Esophagus squamous epithelium (tissue), 5 donors: ENCODE measurements around the gene FHOD3. TPM values are rescaled to one million over a fixed set of nuclear protein-coding genes. Genes with fewer than 3 reads are reported as not detected.
A peak's percentile ranks its signal among the peaks of the same experiment; 100 is the strongest.

Experiments used
- DNase-seq: peaks from one replicate; lab custom pipeline; 2025; lab: John Stamatoyannopoulos, UW
- H3K27ac ChIP-seq, 4 donors: fragments of 200-600 bp; sonication (generic); one replicate each; pipeline ENCODE4 v1.5.1; 2016 to 2019; ENCODE audit warnings: mild to moderate bottlenecking in 1 of 4
- H3K27me3 ChIP-seq, 4 donors: fragments of 200-600 bp; sonication (generic); 1 replicate in 3 of 4; 2 replicates in 1 of 4; pipeline versions ENCODE4 v1.5.1 to v1.6.0; 2017 to 2021; ENCODE audit warnings: antibody characterized with exemption in 1 of 4
- H3K36me3 ChIP-seq, 3 donors: fragments of 200-600 bp; sonication (generic); one replicate each; pipeline ENCODE4 v1.5.1; 2016 to 2019
- H3K4me1 ChIP-seq, 3 donors: fragments of 200-600 bp; sonication (generic); one replicate each; pipeline ENCODE4 v1.5.1; 2017 to 2019
- H3K4me3 ChIP-seq, 4 donors: fragments of 200-600 bp; sonication (generic); 1 replicate in 3 of 4; 2 replicates in 1 of 4; pipeline ENCODE4 v1.5.1; 2016 to 2019; ENCODE audit warnings: mild to moderate bottlenecking in 2 of 4, moderate library complexity in 1 of 4
- H3K9me3 ChIP-seq, 3 donors: fragments of 200-600 bp; sonication (generic); one replicate each; pipeline ENCODE4 v1.5.1; 2016 to 2019
- CTCF ChIP-seq, 6 experiments: fragments of 450-650 bp in 4 of 6; fragments of 200-600 bp in 2 of 6; sonication (generic) in 2 of 6; IDR thresholded peaks; one replicate each; pipeline ENCODE4 v1.5.1; 2016 to 2019; ENCODE audit warnings: antibody characterized with exemption in 6 of 6, mild to moderate bottlenecking in 4 of 6, moderate library complexity in 4 of 6
- POLR2A ChIP-seq, 4 donors: fragments of 450-650 bp; IDR thresholded peaks; one replicate each; pipeline ENCODE4 v1.6.1; 2017; ENCODE audit warnings: antibody characterized with exemption in 4 of 4, mild to moderate bottlenecking in 4 of 4, moderate library complexity in 3 of 4
- WGBS, 2 donors: methylation state at CpG; one replicate each; pipeline ENCODE4 v1.1.5; 2018; 5-methylcytosine and 5-hydroxymethylcytosine counted together
- intact Hi-C: fragments of 100-400 bp; cut with DNase I; formaldehyde crosslinking; loops from one replicate; pipeline ENCODE4 v1.15.0; 2022
- total RNA-seq, 4 donors: library from RNA; depleted of rRNA; stranded (reverse); fragments of >200 nt; gene quantifications; one replicate each; pipeline ENCODE4 v1.1.0, GENCODE V29; 2016
- donor health status: DM: yes; HTN: yes; CAD: no.

The FHOD3 gene
- total RNA-seq, 4 donors from 2014 or later, result 3.1 to 29.6 (median 5.7) TPM

GRCh38 chr18:36692921-36693332, 395.4 kb downstream of the FHOD3 start:
- peak overlapping the region in 3 of 4 donors; percentile 28 to 58 (median 32) for H3K4me3 ChIP-seq
- whole genome bisulfite sequencing, 2 donors, result 46 to 70% methylated on average over 4 to 6 of the region's 9 CpGs
- H3K27ac ChIP-seq, result peak overlapping the region; percentile 59 to 85 (median 80)
- no peak for DNase-seq
- no peaks in the 10 kb centered on the region for H3K36me3 ChIP-seq
- no peak for TF ChIP-seq CTCF (IDR thresholded peaks at IDR 0.05)
- TF ChIP-seq POLR2A (IDR thresholded peaks at IDR 0.05), result no peak
- no peaks in the 10 kb centered on the region for H3K27me3 ChIP-seq
- intact Hi-C loops, result no loop called here
- H3K4me1 ChIP-seq, result peaks cover 0 to 33% (median 5%) of the 10 kb centered on the region in 3 donors
- no peaks in the 10 kb centered on the region for H3K9me3 ChIP-seq

DNA sequence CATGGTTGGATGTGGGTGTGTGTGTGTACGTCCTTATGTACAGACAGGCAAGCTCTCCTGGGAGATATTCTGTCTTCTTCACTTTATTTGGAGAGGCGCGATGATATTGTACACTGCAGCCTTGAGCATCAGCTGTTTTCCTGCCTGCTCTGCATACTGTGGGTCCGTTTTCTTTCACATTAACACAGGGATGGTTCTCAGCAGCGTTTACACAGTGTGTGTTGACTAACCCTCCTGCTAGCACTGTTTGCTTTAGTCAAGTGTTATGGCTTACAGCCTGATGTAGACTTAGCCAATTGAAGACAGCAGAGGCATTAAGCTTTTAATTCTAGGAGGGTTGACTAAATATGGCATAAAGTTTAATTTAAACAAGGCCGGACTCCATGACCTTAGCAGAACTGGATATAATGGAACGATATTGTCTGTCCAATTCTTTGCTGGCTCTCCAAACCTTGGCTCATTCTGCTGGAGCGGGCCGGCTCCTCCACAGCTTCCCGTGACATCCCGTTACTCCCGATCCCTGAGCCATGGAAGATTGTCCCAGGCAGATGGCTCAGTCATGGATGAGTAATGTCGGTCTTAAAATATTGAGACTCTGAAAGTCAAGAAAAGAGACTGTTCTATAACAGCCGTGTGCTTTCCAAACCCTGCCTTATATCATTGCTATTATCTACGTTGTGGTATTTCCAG, 396.6 kb downstream of the FHOD3 start:
- Histone ChIP-seq H3K27ac (peak overlapping the region in 3 of 4 donors; percentile 78 to 85 (median 83)), H3K4me1 (peaks cover 0 to 25% (median 10%) of the 10 kb centered on the region in 3 donors), H3K4me3 (peak overlapping the region in 3 of 4 donors; percentile 28 to 58 (median 32)), H3K36me3 (no peaks in the 10 kb centered on the region), H3K9me3 (no peaks in the 10 kb centered on the region), H3K27me3 (no peaks in the 10 kb centered on the region)
- no peak for DNase-seq
- no peak for TF ChIP-seq POLR2A (IDR thresholded peaks at IDR 0.05)
- TF ChIP-seq CTCF (IDR thresholded peaks at IDR 0.05), result no peak
- WGBS, 2 donors, result 66 to 71% methylated on average over 14 to 15 of the region's 15 CpGs
- intact Hi-C loops, result no loop called here

GRCh38 chr18:36695806-36696205, 398.3 kb downstream of the FHOD3 start:
- H3K9me3 ChIP-seq, result no peaks in the 10 kb centered on the region
- WGBS, 2 donors, result 41 to 68% methylated on average over 3 of the region's 3 CpGs
- H3K4me3 ChIP-seq, result no peak overlapping the region
- H3K27ac ChIP-seq, result peak overlapping the region in 1 of 4 donors; percentile 2
- H3K4me1 ChIP-seq, result peaks cover 0 to 24% (median 10%) of the 10 kb centered on the region in 3 donors
- H3K27me3 ChIP-seq, result no peaks in the 10 kb centered on the region
- no peaks in the 10 kb centered on the region for H3K36me3 ChIP-seq
- no peak for DNase-seq
- TF ChIP-seq POLR2A (IDR thresholded peaks at IDR 0.05) (no peak), CTCF (IDR thresholded peaks at IDR 0.05) (no peak)
- intact Hi-C loops, result no loop called here

- WGBS, 2 donors, result 26 to 34% methylated on average over 2 of the region's 2 CpGs
- H3K27ac ChIP-seq, result no peak overlapping the region
Measured at GRCh38 chr18:36697905-36698304, 400.4 kb downstream of the FHOD3 start.

More at GRCh38 chr18:36697905-36698304, 400.4 kb downstream of the FHOD3 start:
- TF ChIP-seq CTCF (IDR thresholded peaks at IDR 0.05), result no peak
- no peak for TF ChIP-seq POLR2A (IDR thresholded peaks at IDR 0.05)
- intact Hi-C loops, result no loop called here
- no peaks in the 10 kb centered on the region for H3K36me3 ChIP-seq
- DNase-seq, result no peak
- no peak overlapping the region for H3K4me3 ChIP-seq
- no peaks in the 10 kb centered on the region for H3K9me3 ChIP-seq
- H3K27me3 ChIP-seq, result no peaks in the 10 kb centered on the region
- peaks cover 0 to 36% (median 9%) of the 10 kb centered on the region in 3 donors for H3K4me1 ChIP-seq
